Eye (tissue), 1 donor: ENCODE data around the gene ACTRT2.

Experiments
- DNase-seq: peaks from one replicate; pipeline ENCODE4 v3.0.0-alpha.2; 2015

Gene ACTRT2

DNA sequence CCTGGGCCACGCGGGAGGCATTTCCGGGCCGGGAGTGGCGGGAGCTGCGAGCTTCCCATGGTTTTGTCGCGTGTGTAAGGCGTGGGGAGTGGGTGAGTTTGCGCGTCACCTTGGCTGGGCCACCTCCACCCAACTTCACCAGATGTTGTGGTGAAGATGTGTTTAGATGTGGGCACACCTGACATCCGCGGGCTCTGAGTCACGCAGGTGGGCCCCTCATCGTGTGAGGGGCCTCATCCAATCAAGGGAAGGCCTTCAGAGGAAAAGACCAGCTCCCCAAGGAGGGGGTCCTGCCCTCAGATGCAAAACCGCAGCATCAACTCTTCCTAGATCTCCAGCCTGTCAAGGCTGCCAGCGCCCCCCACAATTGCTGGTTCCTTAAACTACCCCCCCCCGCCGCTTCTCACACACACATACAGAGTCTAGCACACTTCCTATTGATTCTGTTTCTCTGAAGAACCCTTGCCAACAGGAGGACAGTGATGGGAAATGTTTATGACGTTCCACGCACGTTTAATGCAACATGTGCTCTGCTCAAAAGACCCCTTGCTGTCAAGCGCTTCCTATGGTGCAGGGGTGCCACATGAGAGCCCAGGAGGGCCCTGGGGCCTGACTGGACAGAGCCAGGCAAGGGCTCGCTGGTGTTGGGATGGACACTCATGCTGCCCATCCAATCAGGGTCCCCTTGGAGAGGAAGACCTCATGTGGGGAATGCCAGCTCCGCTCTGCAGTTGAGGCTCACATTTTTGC is 11.9 kb downstream of the ACTRT2 start:
- no peak for DNase-seq

DNA sequence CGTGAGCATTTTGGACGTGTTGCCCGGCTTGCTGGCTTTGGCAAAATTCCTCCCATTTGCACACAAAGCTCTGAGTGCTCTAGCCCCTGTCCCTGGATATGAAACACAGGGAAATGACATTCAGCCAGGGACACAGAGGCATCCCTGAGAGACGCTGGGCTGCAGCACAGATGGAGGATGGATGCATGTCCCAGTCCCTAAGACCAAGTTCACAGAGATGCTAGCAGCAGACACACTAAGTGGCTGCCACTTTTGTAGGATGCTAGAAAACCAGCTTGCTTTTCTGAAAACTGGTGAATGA is 12.5 kb downstream of the ACTRT2 start:
- no peak for DNase-seq

DNA sequence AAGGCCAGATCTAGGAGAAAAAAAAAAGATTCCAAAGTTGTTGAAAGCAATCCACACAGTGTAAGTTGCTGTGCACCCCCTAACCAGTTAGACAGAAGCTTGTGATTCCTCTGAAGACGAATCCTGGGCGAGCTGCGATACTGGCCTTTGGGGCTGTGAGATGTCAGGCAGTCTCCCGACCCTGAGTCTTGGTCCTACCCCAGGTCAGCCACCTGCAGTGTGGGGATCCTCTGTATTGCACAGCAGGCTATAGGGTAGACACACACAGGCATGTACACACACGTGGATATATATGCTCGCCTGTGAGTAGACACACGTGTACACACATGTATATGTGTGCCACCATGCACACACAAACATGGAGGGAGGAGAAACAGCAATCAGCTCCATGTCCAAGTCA is 12.9 kb downstream of the ACTRT2 start:
- DNase-seq = no peak

DNA sequence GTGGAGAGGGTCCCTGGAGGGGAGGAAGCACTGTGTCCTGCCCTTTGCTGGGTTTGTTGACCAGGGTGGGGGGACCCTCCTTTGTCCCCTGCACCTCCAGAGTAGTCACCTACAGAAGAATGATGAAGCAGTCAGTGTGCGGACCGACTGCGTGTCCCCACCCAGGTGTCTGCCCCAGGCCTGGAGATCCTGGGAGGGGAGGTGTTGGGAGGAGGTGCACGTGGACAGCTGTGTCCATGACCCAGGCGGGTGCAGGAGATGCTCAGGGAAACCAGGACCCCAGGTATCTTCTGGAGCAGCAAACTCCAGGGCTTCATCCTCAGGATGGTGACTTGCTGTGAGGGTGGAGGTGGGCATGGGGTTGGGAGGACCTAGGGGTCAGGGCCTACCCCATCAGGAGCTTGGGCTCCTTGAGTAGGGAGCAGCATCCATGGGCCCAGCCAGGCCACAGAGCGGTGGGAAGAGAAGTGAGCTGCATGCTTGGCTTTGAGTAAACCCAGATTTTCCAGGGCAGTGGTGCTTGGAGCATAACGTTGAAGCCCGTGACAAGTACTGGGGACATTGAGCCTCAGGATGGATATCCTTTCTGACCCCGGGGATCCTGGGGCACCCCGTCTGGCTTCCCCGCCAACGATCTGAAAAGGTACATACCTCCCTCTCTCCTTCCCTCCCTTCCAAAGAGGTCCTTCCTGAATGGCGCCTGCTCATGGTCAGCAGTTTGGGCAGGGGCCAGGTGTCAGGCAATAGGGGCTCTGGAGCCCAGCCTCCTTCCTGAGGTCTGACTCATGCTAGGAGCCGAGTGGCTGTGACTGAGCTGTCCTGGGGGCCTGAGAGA is 13.7 kb downstream of the ACTRT2 start:
- DNase-seq = no peak

DNA sequence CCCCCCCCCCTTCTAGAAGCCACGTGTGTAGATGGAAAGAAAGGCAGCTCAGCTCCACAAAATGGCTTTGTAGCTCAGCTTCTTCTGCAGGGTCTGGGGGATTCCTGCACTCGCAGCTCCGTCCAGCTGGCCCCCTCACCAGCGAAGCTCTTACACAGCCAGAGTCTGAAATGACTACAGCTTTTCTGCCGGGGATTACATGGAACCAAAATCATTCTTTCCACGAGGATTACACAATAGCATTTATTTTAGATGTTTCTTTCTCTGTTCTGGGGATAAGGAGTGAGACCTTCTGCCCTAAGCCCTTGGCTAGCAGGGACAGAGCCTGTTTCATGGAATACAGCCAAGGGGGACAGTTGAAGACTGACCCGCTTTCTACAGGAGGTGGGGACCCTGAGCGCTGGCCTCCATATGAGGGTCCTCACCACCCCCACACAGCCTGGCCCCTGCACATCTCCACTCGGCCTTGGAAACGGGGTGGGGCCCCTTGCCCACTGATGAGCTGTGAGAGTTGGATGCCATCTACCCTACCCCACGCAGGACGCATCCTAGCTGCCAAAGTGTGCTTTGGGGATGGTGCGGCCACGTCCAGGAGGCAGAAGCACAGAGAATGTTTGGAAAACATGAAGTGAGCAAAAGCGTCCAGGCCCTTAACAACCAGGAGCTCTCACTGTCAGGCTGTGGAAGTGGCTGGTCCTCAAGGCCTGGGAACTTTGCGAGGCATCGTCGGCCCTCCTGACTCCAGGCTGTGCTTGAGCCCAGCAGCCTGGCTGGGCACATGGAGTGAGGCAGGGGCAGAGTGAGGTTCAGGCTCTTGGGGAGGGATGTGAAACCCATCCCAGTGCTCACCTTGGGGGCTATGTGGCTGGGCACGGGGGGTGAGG is 14.5 kb downstream of the ACTRT2 start:
- DNase-seq = no peak

DNA sequence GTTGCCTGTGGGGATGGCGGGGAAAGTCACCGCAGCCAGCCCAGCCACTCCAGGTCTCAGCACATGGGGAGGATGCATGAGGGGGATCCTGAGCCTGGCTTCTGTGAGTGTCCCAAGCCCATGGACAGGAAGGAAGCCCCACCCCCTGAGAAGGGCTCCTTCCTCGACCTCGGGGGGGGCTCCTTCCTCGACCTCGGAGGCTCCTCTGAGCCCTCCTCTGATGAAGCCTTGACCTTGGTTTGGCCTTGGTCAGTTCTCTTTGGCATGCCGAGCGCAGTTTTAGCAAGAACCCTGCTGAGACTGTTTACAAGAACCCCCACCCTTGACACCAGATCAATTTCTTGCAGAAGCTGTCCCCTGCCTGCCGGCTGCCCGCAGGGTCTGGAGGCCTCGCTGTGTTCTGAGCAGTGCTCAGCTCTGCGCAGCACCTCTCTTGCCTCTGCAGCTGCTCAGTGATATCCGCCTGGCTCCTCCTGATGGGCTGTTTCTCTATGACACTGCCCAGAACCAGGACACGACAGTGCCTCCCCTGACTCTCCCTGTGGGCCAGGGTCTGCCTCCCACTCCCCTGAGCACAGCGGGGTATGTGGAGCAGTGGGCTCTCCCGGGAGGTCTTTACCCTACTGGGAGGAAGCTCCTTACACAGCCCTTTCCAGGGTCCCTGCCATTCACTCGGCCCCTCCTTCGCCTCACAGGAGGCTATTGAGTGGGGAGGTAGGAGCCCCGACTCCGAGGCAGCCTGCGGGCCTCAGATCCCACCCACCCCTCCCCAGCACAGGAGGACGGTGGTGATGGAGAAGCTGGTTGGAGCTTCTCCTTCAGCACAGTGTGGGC is 15.4 kb downstream of the ACTRT2 start:
- DNase-seq = peak; percentile 57

DNA sequence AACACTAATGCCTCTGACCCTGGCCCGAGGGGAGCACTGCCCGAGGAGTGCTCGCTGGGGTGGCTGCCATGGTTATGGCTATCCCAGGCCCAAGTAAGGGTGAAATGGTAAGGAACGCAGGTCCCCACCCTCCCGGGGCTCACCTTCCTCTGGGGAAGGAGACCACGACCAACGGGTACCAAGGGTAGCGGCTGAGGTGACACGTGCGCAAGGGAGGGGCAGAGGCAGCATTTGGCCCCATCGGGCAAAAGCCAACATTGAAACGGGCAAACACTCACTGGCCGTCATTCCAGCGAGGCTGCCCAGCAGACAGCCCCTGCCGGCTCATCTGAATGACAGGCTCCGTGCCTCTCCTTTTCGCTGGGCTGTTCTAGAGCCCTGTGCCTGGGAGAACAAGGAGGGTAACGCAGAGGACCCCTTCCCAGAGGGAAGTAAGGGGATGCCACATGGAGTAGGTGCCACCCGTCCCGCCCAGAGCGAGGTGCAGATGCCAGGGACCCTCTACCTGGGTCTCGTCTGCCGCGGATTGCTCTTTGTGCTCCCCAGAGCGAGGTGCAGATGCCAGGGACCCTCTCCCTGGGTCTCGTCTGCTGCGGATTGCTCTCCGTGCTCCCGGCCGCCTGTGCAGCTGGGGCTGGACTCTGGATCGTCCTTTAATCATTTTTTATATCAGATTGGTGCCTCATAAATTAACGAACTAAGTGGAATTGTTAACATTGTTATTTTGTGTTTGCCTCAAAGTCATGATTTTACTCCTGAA is 16.2 kb downstream of the ACTRT2 start:
- DNase-seq = no peak

DNA sequence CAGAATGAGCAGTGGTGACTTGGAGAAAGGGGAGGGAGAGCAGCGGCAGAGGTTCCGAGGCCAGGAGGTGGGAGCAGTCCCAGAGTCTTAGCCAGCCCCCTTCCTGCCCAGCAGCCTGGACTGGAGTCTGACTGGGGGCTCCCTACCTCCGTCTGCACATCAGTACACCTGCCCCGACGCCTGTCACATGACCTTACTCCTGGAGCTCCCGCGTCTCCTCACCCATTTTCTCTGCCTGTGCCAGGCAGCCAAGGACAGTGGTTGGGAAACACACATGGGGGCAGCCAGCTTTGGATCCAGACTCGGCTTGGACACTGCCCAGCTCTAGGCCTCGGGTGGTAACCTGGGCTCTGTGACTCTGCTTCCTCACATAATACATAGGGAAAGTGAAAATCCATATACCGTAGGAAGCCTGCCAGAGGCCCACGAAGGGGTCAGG is 16.9 kb downstream of the ACTRT2 start:
- DNase-seq = no peak

DNA sequence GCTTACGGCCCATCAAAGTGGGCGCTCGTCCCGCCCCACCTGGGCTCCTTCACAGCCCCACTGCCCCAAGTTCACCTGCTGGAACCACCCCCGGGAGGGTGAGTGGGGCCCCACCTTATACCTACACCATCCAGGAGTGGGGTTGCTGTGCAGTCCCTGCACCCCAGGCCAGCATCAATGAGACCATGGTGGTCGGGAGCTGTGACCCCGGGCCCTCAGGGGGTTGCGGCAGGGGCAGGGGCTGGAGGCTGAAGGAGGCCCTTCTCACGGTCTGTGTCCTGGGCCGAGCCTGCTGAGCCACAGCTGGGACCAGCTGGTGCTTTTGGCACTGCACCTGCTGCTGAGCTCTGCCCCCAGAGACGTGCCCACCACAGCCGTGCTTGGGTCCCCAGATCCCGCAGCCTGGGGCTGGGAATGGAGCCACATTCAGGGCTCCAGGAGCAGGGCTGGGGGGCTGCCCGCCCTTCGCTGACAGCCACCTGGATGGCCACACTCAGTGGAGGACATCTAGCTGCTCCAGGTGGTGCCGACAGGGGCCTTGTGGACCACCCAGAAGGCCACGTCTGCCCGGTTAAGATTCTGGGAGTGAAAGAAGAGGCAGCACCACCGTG is 17.4 kb downstream of the ACTRT2 start:
- DNase-seq = no peak

DNA sequence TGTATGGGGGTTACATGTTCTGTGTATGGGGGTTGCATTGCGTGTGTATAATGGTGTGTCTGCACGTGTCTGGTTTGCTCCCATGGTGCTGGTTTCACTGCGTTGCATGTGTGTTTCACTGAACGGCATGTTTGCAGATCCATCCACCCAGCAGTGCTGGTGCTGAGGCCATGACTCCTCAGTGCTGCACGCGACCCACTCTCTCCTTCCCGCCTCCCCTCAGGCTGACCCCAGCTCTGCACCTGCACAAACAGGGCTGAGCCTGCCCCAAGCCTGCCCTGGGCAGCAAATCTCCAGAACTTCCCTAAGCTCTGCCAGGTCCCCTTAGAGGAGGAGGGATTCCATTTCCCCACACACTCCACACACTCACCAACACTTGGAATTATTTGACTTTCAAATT is 18.7 kb downstream of the ACTRT2 start:
- no peak for DNase-seq

DNA sequence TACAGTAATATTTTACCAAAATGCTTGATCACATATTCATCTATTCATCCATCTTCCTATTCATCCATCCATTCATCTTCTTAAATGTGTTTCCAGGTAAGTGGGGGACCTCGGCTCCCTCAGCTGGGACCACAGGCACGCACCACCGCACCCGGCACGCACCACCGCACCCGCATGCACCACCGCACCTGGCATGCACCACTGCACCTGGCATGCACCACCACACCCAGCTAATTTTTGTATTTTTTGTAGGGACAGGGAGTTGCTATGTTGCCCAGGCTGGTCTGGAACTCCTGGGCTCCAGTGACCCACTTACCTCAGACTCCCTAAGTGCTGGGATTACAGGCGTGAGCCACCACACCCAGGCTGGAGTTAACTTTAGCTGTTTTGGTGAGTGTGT is 21.2 kb downstream of the ACTRT2 start:
- no peak for DNase-seq

DNA sequence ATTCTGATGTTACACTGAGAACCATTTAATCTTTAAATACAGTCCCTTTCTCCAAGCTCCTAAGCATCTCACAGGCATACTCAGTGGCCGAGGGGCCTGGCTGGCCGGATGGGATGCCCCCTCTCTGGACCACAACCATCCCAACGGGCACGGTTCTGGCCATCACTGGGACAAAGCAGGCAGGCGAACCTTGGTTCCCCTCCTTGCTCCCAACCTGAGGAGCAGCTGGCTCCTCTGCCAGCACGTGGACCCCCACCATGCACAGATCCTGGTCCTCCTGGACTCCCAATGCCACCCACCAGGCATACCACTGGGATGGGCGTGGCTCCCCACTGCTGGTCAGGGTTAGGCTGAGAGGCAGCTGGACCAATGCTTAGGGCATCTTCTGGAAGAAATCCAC is 27.9 kb downstream of the ACTRT2 start:
- no peak for DNase-seq

DNA sequence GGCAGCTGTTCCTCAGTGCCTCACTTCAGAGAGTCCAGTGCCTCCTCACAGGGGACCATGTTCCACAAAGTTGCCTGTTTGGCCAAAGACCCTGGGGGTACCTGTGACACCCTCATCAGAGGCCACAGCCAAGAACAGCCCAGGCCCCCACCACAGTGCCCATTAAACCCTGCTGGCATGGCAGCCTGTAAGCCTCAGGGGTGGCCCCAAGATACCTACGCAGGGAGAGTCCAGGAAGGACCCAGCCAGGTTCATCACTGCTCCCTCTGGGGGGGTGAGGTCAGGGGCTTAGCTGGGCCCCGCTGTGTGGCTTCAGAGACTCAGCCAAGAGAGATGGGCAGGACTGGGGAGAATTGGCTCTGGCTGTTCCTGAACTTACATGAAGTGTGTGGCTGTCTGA is 28.6 kb downstream of the ACTRT2 start:
- DNase-seq = no peak

DNA sequence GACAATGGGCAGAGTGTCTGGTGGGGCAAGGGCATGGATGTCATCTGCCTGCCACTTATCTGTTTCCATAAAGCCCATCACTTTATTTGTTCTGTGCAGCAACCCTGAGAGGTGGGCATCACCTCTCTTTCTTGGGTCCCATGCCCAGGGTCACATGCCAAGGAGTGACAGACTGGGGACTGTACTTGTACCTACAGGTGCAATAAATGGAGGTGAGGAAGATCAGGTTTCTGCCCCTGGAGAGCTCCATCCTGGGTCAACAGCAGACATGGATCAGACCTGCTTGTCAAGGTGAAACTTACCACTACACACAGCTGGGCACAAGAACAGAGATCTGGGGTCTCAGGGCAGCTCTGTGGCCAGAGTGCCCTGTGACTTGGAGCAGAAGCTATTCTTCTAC is 29.3 kb downstream of the ACTRT2 start:
- no peak for DNase-seq

DNA sequence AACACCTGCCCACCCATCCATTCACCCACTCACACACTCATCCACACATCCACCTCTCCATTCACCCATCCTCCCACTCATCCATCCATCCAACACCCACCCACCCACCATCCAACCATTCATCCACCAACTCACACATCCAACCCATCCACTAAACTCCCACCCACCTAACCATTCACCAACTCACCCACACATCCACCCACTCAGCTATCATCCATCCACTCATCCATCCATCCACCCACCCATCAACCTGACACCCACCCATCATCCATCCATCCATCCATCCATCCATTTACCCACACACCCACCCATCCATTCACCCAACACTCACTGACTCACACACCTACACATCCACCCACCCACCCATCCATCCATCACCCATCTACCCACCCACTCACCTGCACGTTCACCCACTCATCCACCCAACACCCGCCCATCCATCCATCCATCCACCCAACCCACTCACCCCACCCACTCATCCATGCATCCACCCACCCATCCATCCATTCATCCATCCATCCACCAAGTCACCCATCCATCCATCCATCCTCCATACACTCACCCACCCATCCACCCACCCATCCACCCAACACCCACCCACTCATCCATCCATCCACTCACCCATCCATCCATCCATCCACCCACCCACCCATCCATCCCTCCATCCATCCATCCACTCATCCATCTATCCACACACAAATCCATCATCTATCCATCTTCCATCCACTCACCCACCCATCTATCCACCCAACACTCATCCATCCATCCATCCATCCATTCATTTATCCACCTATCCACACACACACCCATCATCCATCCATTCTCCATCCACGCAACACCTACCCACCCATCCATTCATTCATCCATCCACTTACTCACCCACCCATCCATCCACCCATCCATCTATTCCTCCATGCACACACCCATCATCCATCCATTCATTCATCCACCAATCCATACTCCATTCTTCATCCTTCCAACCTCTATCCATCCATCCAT is 30.3 kb downstream of the ACTRT2 start:
- no peak for DNase-seq

DNA sequence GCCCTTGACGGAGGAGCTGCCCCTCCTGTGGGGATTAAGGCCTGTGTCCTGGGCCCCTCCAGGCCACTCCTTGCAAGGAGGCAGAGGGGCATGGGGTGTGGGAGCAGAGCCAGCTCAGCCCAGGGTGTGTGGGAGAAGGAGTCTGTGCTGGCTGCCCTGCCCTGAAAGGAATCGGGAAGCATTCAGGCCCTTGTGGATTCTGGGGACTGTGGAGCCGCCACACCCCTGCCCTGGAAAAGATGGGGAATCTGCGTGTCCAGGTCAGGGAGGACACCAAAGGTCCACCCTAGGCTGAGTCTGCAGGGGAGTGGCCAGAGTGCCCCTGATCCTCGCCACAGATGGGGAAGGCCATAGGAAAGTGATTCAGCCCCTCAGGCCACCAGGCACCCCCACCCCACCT is 31.2 kb downstream of the ACTRT2 start:
- DNase-seq = no peak

DNA sequence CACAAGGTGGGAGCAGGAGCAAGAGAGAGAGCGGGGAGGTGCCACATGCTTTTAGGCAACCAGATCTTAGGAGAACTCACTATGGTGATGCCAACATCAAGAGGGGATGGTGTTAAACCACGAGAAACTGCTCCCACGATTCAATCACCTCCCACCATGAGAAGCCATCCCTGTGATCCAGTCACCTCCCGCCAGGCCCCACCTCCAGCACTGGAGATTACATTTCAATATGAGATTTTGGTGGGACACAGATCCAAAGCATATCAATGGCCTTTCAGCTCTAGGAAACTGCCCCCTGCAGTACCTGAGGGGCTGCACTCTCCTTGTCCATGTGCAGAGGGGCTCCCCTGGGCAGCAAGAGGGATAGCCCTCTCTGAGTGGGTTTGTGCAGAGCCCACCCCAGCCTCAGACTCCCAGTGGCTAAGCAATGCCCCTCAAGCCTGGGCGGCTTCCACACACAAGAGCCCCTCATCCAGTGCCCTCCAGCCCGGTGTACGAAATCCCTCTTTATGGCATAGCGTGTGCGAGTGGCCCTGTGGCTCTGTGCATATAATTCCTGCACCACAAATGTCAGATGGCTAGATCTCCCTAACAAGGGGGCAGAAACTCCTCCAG is 32.2 kb downstream of the ACTRT2 start:
- no peak for DNase-seq

DNA sequence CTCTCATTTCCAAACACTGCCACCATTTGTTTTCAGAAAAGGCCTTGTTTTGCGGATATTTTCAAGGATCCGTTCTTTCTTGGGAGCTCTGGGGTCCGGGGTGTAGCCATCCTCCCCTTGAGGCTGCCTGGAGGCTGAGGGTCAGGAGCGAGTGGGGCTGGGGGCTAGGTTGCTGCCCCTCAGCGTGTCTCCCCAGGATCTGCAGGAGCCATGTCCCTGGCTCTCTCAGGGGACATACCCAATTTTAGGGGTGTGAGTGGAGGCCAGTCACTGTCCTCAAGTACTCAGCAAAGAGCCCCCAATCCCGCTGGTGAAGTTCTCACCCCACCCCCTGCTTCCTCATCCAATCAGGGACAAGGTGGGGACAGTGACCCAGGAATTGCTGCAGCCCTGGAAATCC is 32.7 kb downstream of the ACTRT2 start:
- DNase-seq = no peak

DNA sequence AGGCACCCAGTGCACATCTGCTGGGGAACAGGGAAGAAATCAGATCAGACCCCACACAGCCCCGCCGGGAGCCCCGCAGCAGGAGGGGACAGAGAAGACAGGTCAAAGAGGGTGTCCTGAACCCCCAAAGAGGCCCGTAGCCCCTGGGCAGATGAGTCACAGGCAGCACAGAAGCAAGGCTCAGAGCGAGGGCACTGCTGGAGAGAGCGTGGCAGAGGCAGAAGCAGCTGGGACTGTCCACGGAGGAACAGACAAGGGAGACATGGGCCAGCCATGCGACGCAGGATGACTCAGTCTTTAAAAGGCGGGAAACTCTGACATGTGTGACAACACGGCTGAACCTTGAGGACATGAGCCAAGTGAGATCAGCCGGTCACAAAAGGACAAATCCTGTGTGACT is 33.2 kb downstream of the ACTRT2 start:
- DNase-seq = no peak

DNA sequence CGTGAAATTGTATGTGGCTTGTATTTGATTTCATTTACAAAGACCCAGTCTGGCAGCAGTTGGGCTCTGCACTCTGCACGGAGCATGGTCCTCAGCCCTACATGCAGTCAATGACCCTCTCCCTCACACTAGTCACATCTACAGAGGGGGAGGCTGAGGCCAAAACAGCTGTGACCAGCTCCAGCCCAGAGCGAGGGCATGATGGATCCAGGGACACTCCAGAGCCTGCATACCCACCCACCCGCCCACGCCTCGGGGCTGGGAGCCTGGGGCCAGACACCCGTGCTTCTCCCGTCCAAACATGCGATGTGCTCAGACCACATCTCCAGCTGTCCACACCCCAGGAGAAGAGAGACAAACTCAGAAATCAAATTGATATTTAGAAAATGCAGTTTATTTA is 33.8 kb downstream of the ACTRT2 start:
- no peak for DNase-seq
